ENCODE results near the gene MAN1A1. TPM values are rescaled to one million over a fixed set of nuclear protein-coding genes. Genes with fewer than 3 reads are reported as not detected.

Gene MAN1A1
- polyA plus RNA-seq, 1 donor (not counting 4 experiments of a cell fraction or from before 2014, with no cell fraction given), result 20.2 TPM

- TF ChIP-seq EZH2 (IDR thresholded peaks at IDR 0.05; ENCODE audit: low read length) (no peak), CTCF (optimal IDR thresholded peaks at IDR 0.05 in 1 of 3, IDR thresholded peaks at IDR 0.05 in 1 of 3, conservative IDR thresholded peaks at IDR 0.05 in 1 of 3; ENCODE audit: extremely low read depth in 1 of 3, insufficient read depth in 2 of 3, low read length in 3 of 3) (no peak)
- no peak overlapping the region for H3K4me3 ChIP-seq (ENCODE audit: control insufficient read depth in 2 of 3, extremely low read depth in 1 of 3, insufficient read depth in 2 of 3, low read depth in 1 of 3, low read length in 3 of 3)
- H2AFZ ChIP-seq (ENCODE audit: control insufficient read depth, low read length), result no peak overlapping the region
- no peak for FAIRE-seq
- H4K20me1 ChIP-seq (ENCODE audit: control insufficient read depth, extremely low read depth, insufficient read depth, low read length), result no peaks in the 10 kb centered on the region
- dilution Hi-C loops (cut with MboI; ENCODE audit: extremely low pct_ligation_motif_present, low sequenced_read_pairs), result no loop called here
- H3K4me2 ChIP-seq (ENCODE audit: control insufficient read depth, extremely low read depth, insufficient read depth, low read depth, low read length), result no peak overlapping the region
- peaks cover 5% of the 10 kb centered on the region for H3K4me1 ChIP-seq (ENCODE audit: control insufficient read depth, extremely low read depth, insufficient read depth, low read length)
- no peak overlapping the region for H3K27ac ChIP-seq (ENCODE audit: control insufficient read depth, insufficient read depth, low read length)
- H3K27me3 ChIP-seq (ENCODE audit: control insufficient read depth, extremely low read depth, insufficient read depth, low read length), result no peaks in the 10 kb centered on the region
- H3K9ac ChIP-seq (ENCODE audit: control insufficient read depth, extremely low read depth, insufficient read depth, low read length), result no peak overlapping the region
- H3K9me1 ChIP-seq (ENCODE audit: control insufficient read depth, extremely low read depth, insufficient read depth, low read length), result no peaks in the 10 kb centered on the region
- no peaks in the 10 kb centered on the region for H3K36me3 ChIP-seq (ENCODE audit: control insufficient read depth in 2 of 2, extremely low read depth in 1 of 2, insufficient read depth in 2 of 2, low read length in 2 of 2)
- no peaks in the 10 kb centered on the region for H3K9me3 ChIP-seq (ENCODE audit: control insufficient read depth, low read depth, low read length)
- H3K79me2 ChIP-seq (ENCODE audit: control insufficient read depth, insufficient read depth, low read length), result no peaks in the 10 kb centered on the region
- DNase-seq (ENCODE audit: low read depth, low spot score), result no peak
Measured at GRCh38 chr6:119224095-119224701, 125.4 kb downstream of the MAN1A1 start.

GRCh38 chr6:119220452-119220851, 129.1 kb downstream of the MAN1A1 start:
- no peak for TF ChIP-seq CTCF (optimal IDR thresholded peaks at IDR 0.05 in 1 of 3, IDR thresholded peaks at IDR 0.05 in 1 of 3, conservative IDR thresholded peaks at IDR 0.05 in 1 of 3; ENCODE audit: extremely low read depth in 1 of 3, insufficient read depth in 2 of 3, low read length in 3 of 3)
- TF ChIP-seq EZH2 (IDR thresholded peaks at IDR 0.05; ENCODE audit: low read length), result no peak
- no peak overlapping the region for H3K9ac ChIP-seq (ENCODE audit: control insufficient read depth, extremely low read depth, insufficient read depth, low read length)

More at GRCh38 chr6:119220452-119220851, 129.1 kb downstream of the MAN1A1 start:
- H3K79me2 ChIP-seq (ENCODE audit: control insufficient read depth, insufficient read depth, low read length), result no peaks in the 10 kb centered on the region
- peaks cover 14% of the 10 kb centered on the region for H3K4me1 ChIP-seq (ENCODE audit: control insufficient read depth, extremely low read depth, insufficient read depth, low read length)
- H3K27ac ChIP-seq (ENCODE audit: control insufficient read depth, insufficient read depth, low read length), result no peak overlapping the region
- no peak overlapping the region for H3K4me2 ChIP-seq (ENCODE audit: control insufficient read depth, extremely low read depth, insufficient read depth, low read depth, low read length)
- dilution Hi-C loops (cut with MboI; ENCODE audit: extremely low pct_ligation_motif_present, low sequenced_read_pairs), result no loop called here
- H3K9me1 ChIP-seq (ENCODE audit: control insufficient read depth, extremely low read depth, insufficient read depth, low read length), result no peaks in the 10 kb centered on the region
- no peak overlapping the region for H3K4me3 ChIP-seq (ENCODE audit: control insufficient read depth in 2 of 3, extremely low read depth in 1 of 3, insufficient read depth in 2 of 3, low read depth in 1 of 3, low read length in 3 of 3)
- no peaks in the 10 kb centered on the region for H3K9me3 ChIP-seq (ENCODE audit: control insufficient read depth, low read depth, low read length)
- no peaks in the 10 kb centered on the region for H3K36me3 ChIP-seq (ENCODE audit: control insufficient read depth in 2 of 2, extremely low read depth in 1 of 2, insufficient read depth in 2 of 2, low read length in 2 of 2)
- FAIRE-seq (no peak), DNase-seq (ENCODE audit: low read depth, low spot score) (no peak)
- H4K20me1 ChIP-seq (ENCODE audit: control insufficient read depth, extremely low read depth, insufficient read depth, low read length), result no peaks in the 10 kb centered on the region
- no peaks in the 10 kb centered on the region for H3K27me3 ChIP-seq (ENCODE audit: control insufficient read depth, extremely low read depth, insufficient read depth, low read length)
- no peak overlapping the region for H2AFZ ChIP-seq (ENCODE audit: control insufficient read depth, low read length)

All from keratinocyte (primary cell).